ENCODE measurements around the gene RAC3.

The RAC3 gene

GRCh38 chr17:82031303-82031884, at the start of gene RAC3:
Gene RAC3, plus strand, starts transcription at chr17:82031678. Its CDS starts 84 bp downstream, at chr17:82031762.
- Histone ChIP-seq H3K36me3 (ENCODE audit: insufficient read depth, insufficient read length, low read length) (peaks cover 54% of the 10 kb centered on the region), H3K4me1 (ENCODE audit: insufficient read depth, insufficient read length) (peaks cover 35% of the 10 kb centered on the region), H3K27me3 (ENCODE audit: insufficient read depth, insufficient read length) (peaks cover 10% of the 10 kb centered on the region), H3K9ac (ENCODE audit: insufficient read length, low read depth) (peak within 1 kb of the TSS; percentile 93), H3K4me3 (ENCODE audit: insufficient read length, low read depth) (peak within 1 kb of the TSS; percentile 73), H3K9me3 (ENCODE audit: insufficient read depth, low read length) (no peaks in the 10 kb centered on the region)
- DNase-seq (ENCODE audit: low read depth, low spot score) = no peak
- TF ChIP-seq YY1 (IDR thresholded peaks at IDR 0.05; ENCODE audit: insufficient read depth, insufficient read length) (no peak), SUZ12 (IDR thresholded peaks at IDR 0.05; ENCODE audit: extremely low read depth, insufficient read depth, insufficient read length) (no peak), ZNF274 (IDR thresholded peaks at IDR 0.05; ENCODE audit: low read depth, low read length) (no peak)

GRCh38 chr17:81983011-81983638, 48.4 kb upstream of the RAC3 start:
- Histone ChIP-seq H3K4me3 (ENCODE audit: insufficient read length, low read depth) (no peak overlapping the region), H3K9me3 (ENCODE audit: insufficient read depth, low read length) (no peaks in the 10 kb centered on the region), H3K27me3 (ENCODE audit: insufficient read depth, insufficient read length) (no peaks in the 10 kb centered on the region), H3K4me1 (ENCODE audit: insufficient read depth, insufficient read length) (peaks cover 14% of the 10 kb centered on the region), H3K9ac (ENCODE audit: insufficient read length, low read depth) (no peak overlapping the region), H3K36me3 (ENCODE audit: insufficient read depth, insufficient read length, low read length) (peaks cover 63% of the 10 kb centered on the region)
- DNase-seq (ENCODE audit: low read depth, low spot score) = no peak
- no peak for TF ChIP-seq ZNF274 (IDR thresholded peaks at IDR 0.05; ENCODE audit: low read depth, low read length)
- no peak for TF ChIP-seq SUZ12 (IDR thresholded peaks at IDR 0.05; ENCODE audit: extremely low read depth, insufficient read depth, insufficient read length)
- TF ChIP-seq YY1 (IDR thresholded peaks at IDR 0.05; ENCODE audit: insufficient read depth, insufficient read length) = no peak

GRCh38 chr17:81983639-81984373, 47.7 kb upstream of the RAC3 start:
- no peak for DNase-seq (ENCODE audit: low read depth, low spot score)
- H3K36me3 ChIP-seq (ENCODE audit: insufficient read depth, insufficient read length, low read length) = peaks cover 64% of the 10 kb centered on the region
- H3K9ac ChIP-seq (ENCODE audit: insufficient read length, low read depth) = no peak overlapping the region
- no peak for TF ChIP-seq SUZ12 (IDR thresholded peaks at IDR 0.05; ENCODE audit: extremely low read depth, insufficient read depth, insufficient read length)
- no peak for TF ChIP-seq ZNF274 (IDR thresholded peaks at IDR 0.05; ENCODE audit: low read depth, low read length)
- TF ChIP-seq YY1 (IDR thresholded peaks at IDR 0.05; ENCODE audit: insufficient read depth, insufficient read length) = no peak
- H3K4me3 ChIP-seq (ENCODE audit: insufficient read length, low read depth) = no peak overlapping the region
- H3K27me3 ChIP-seq (ENCODE audit: insufficient read depth, insufficient read length) = no peaks in the 10 kb centered on the region
- H3K9me3 ChIP-seq (ENCODE audit: insufficient read depth, low read length) = no peaks in the 10 kb centered on the region
- H3K4me1 ChIP-seq (ENCODE audit: insufficient read depth, insufficient read length) = peaks cover 9% of the 10 kb centered on the region

DNA sequence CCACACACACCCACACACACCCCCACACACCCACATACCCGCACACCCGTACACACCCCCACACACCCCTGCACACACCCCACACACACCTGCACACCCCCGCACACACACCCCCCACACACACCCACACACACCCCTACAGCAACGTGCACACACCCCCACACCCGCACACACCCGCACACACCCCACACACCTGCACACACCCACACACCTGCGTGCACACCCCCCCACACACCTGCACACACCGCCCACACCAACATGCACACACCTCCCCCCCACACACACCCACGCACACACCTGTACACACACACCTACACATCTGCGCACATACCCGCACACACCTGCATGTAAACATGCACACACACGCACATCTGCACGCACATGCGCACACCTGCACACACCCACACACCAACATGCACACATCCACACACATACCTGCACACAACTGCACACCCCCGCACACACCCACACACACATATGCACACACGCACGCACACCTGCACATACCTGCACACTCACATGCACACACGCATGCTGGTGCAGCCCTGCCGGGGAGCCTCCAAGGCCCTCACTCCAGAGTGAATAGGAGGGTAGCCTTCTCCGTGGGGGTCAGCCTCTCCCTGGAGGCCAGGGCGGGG, 46.6 kb upstream of the RAC3 start:
- Histone ChIP-seq H3K4me1 (ENCODE audit: insufficient read depth, insufficient read length) (peaks cover 12% of the 10 kb centered on the region), H3K36me3 (ENCODE audit: insufficient read depth, insufficient read length, low read length) (peaks cover 59% of the 10 kb centered on the region), H3K4me3 (ENCODE audit: insufficient read length, low read depth) (no peak overlapping the region), H3K9me3 (ENCODE audit: insufficient read depth, low read length) (no peaks in the 10 kb centered on the region), H3K9ac (ENCODE audit: insufficient read length, low read depth) (no peak overlapping the region), H3K27me3 (ENCODE audit: insufficient read depth, insufficient read length) (no peaks in the 10 kb centered on the region)
- no peak for TF ChIP-seq SUZ12 (IDR thresholded peaks at IDR 0.05; ENCODE audit: extremely low read depth, insufficient read depth, insufficient read length)
- no peak for TF ChIP-seq ZNF274 (IDR thresholded peaks at IDR 0.05; ENCODE audit: low read depth, low read length)
- TF ChIP-seq YY1 (IDR thresholded peaks at IDR 0.05; ENCODE audit: insufficient read depth, insufficient read length) = no peak
- no peak for DNase-seq (ENCODE audit: low read depth, low spot score)

- H3K36me3 ChIP-seq (ENCODE audit: insufficient read depth, insufficient read length, low read length) = peaks cover 63% of the 10 kb centered on the region
- no peaks in the 10 kb centered on the region; the same call in 1 of the 2 replicates for H3K9me3 ChIP-seq (ENCODE audit: insufficient read depth, low read length)
- no peak overlapping the region for H3K9ac ChIP-seq (ENCODE audit: insufficient read length, low read depth)
- H3K27me3 ChIP-seq (ENCODE audit: insufficient read depth, insufficient read length) = no peaks in the 10 kb centered on the region
- no peak for DNase-seq (ENCODE audit: low read depth, low spot score)
- no peak overlapping the region for H3K4me3 ChIP-seq (ENCODE audit: insufficient read length, low read depth)
- peaks cover 21% of the 10 kb centered on the region for H3K4me1 ChIP-seq (ENCODE audit: insufficient read depth, insufficient read length)
- TF ChIP-seq YY1 (IDR thresholded peaks at IDR 0.05; ENCODE audit: insufficient read depth, insufficient read length) = no peak
- no peak for TF ChIP-seq ZNF274 (IDR thresholded peaks at IDR 0.05; ENCODE audit: low read depth, low read length)
- TF ChIP-seq SUZ12 (IDR thresholded peaks at IDR 0.05; ENCODE audit: extremely low read depth, insufficient read depth, insufficient read length) = no peak
Observed at GRCh38 chr17:81986606-81987005, 44.9 kb upstream of the RAC3 start.

DNA sequence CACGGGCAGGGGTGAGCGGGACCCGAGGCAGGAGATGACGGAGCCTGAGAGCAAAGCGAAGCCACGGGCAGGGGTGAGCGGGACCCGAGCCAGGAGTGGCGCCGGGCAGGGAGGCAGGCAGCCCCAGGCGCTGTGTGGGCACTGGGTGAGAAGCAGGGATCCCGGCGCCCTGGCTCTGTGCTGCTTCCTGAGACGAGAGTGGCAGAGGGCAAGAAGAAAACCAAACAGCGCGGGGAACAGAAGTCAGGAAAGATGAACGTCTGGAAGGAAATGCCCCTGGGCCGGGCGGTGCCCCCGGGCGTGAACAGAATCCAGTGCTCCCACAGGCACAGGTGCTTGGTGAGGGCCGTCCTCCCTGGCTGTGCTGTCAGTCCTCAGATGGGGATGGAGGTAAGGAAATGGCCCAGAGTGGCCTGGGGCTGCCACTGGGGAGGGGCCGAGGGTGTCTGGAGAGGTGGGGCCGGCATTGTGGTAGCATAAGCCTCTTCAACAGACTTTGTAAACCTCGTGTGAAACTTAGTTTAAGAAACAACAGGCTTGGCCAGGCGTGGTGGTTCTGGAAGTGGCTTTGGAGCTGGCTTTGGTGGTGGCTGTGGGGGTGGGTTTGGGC, 44.2 kb upstream of the RAC3 start:
- Histone ChIP-seq H3K4me1 (ENCODE audit: insufficient read depth, insufficient read length) (peaks cover 27% of the 10 kb centered on the region), H3K27me3 (ENCODE audit: insufficient read depth, insufficient read length) (no peaks in the 10 kb centered on the region), H3K9ac (ENCODE audit: insufficient read length, low read depth) (no peak overlapping the region), H3K4me3 (ENCODE audit: insufficient read length, low read depth) (no peak overlapping the region), H3K9me3 (ENCODE audit: insufficient read depth, low read length) (no peaks in the 10 kb centered on the region; the same call in 1 of the 2 replicates), H3K36me3 (ENCODE audit: insufficient read depth, insufficient read length, low read length) (peaks cover 60% of the 10 kb centered on the region)
- DNase-seq (ENCODE audit: low read depth, low spot score) = no peak
- TF ChIP-seq ZNF274 (IDR thresholded peaks at IDR 0.05; ENCODE audit: low read depth, low read length) (no peak), SUZ12 (IDR thresholded peaks at IDR 0.05; ENCODE audit: extremely low read depth, insufficient read depth, insufficient read length) (no peak), YY1 (IDR thresholded peaks at IDR 0.05; ENCODE audit: insufficient read depth, insufficient read length) (no peak)
